HUES64 (cell line): ENCODE measurements around the gene NADSYN1.
"Not testable (repeated sequence)": the region's sequence is repeated elsewhere in the genome, so short reads cannot be mapped to it uniquely, and the experiment has no call there.

Experiments
- H3K27ac ChIP-seq: 2 replicates; pipeline ENCODE4 v1.7.0; 2013; ENCODE audit warnings: low read depth, low read length, inconsistent platforms
- H3K27me3 ChIP-seq: 2 replicates; pipeline ENCODE4 v1.6.1; 2013; ENCODE audit warnings: mild to moderate bottlenecking, low read length; ENCODE audit not compliant: insufficient read depth
- H3K36me3 ChIP-seq: 2 replicates; pipeline ENCODE4 v1.6.1; 2013; ENCODE audit warnings: mild to moderate bottlenecking, low read length; ENCODE audit not compliant: insufficient read depth
- H3K4me1 ChIP-seq: 2 replicates; pipeline ENCODE4 v1.6.1; 2013; ENCODE audit warnings: mild to moderate bottlenecking, low read length, moderate library complexity; ENCODE audit not compliant: insufficient read depth
- H3K4me3 ChIP-seq: 2 replicates; pipeline ENCODE4 v1.5.1; 2013; ENCODE audit warnings: mild to moderate bottlenecking, low read length, moderate library complexity
- H3K9ac ChIP-seq: 2 replicates; pipeline ENCODE4 v1.6.1; 2013; ENCODE audit warnings: mild to moderate bottlenecking, low read depth, low read length
- H3K9me3 ChIP-seq: 2 replicates; pipeline ENCODE4 v1.6.1; 2013; ENCODE audit warnings: low read depth, low read length; ENCODE audit not compliant: insufficient read depth
- WGBS: fragments of 150-250, 120-280 bp; methylation state at CpG from one replicate; pipeline ENCODE4 v1.1.7; 2013; ENCODE audit warnings: missing lambda C conversion rate; 5-methylcytosine and 5-hydroxymethylcytosine counted together

Gene NADSYN1

GRCh38 chr11:71422318-71422717, 30.7 kb upstream of the NADSYN1 start:
- H3K4me1 ChIP-seq, H3K27me3 ChIP-seq: not testable (repeated sequence)
- WGBS: 92% methylated on average over 1 of the region's 3 CpGs

GRCh38 chr11:71423181-71423790, 29.7 kb upstream of the NADSYN1 start:
- WGBS: 90% methylated on average over 4 of the region's 7 CpGs
- Histone ChIP-seq H3K4me3 (no peak overlapping the region), H3K9ac (no peak overlapping the region), H3K27me3 (no peaks in the 10 kb centered on the region), H3K36me3 (no peaks in the 10 kb centered on the region), H3K9me3 (no peaks in the 10 kb centered on the region), H3K4me1 (no peaks in the 10 kb centered on the region), H3K27ac (no peak overlapping the region)

More at GRCh38 chr11:71422318-71422717, 30.7 kb upstream of the NADSYN1 start:
- not testable (repeated sequence) for H3K4me3 ChIP-seq, H3K9me3 ChIP-seq, H3K9ac ChIP-seq, H3K27ac ChIP-seq, H3K36me3 ChIP-seq

GRCh38 chr11:71425409-71425808, 27.6 kb upstream of the NADSYN1 start:
- 84% methylated on average over 2 of the region's 2 CpGs for WGBS
- H3K27me3 ChIP-seq: no peaks in the 10 kb centered on the region
- H3K36me3 ChIP-seq: no peaks in the 10 kb centered on the region
- H3K9ac ChIP-seq: no peak overlapping the region
- H3K4me1 ChIP-seq: no peaks in the 10 kb centered on the region
- H3K27ac ChIP-seq: no peak overlapping the region
- H3K9me3 ChIP-seq: no peaks in the 10 kb centered on the region
- no peak overlapping the region for H3K4me3 ChIP-seq

- no peaks in the 10 kb centered on the region for H3K36me3 ChIP-seq
- 90% methylated on average over 4 of the region's 4 CpGs for WGBS
- H3K27me3 ChIP-seq: no peaks in the 10 kb centered on the region
- H3K4me3 ChIP-seq: no peak overlapping the region
- no peaks in the 10 kb centered on the region for H3K4me1 ChIP-seq
- no peaks in the 10 kb centered on the region for H3K9me3 ChIP-seq
- no peak overlapping the region for H3K27ac ChIP-seq
- no peak overlapping the region for H3K9ac ChIP-seq
Observed at GRCh38 chr11:71425860-71426259, 27.1 kb upstream of the NADSYN1 start.

- Histone ChIP-seq H3K36me3 (no peaks in the 10 kb centered on the region), H3K27me3 (no peaks in the 10 kb centered on the region), H3K9me3 (no peaks in the 10 kb centered on the region), H3K4me1 (no peaks in the 10 kb centered on the region), H3K4me3 (no peak overlapping the region), H3K27ac (no peak overlapping the region), H3K9ac (no peak overlapping the region)
- 95% methylated on average over 3 of the region's 3 CpGs for WGBS
Observed at GRCh38 chr11:71426413-71426812, 26.6 kb upstream of the NADSYN1 start.

- Histone ChIP-seq H3K4me1 (no peaks in the 10 kb centered on the region), H3K27me3 (no peaks in the 10 kb centered on the region), H3K9ac (no peak overlapping the region), H3K9me3 (no peaks in the 10 kb centered on the region), H3K36me3 (no peaks in the 10 kb centered on the region), H3K4me3 (no peak overlapping the region), H3K27ac (no peak overlapping the region)
- WGBS: 86% methylated on average over 7 of the region's 7 CpGs
Observed at GRCh38 chr11:71428861-71429435, 24.1 kb upstream of the NADSYN1 start.

GRCh38 chr11:71429701-71430100, 23.3 kb upstream of the NADSYN1 start:
- H3K4me3 ChIP-seq: no peak overlapping the region
- H3K36me3 ChIP-seq: peaks cover 5% of the 10 kb centered on the region
- H3K27ac ChIP-seq: no peak overlapping the region
- 96% methylated on average over 6 of the region's 6 CpGs for WGBS
- H3K4me1 ChIP-seq: no peaks in the 10 kb centered on the region
- no peaks in the 10 kb centered on the region for H3K9me3 ChIP-seq
- H3K27me3 ChIP-seq: no peaks in the 10 kb centered on the region
- no peak overlapping the region for H3K9ac ChIP-seq

- Histone ChIP-seq H3K27me3 (no peaks in the 10 kb centered on the region), H3K4me1 (no peaks in the 10 kb centered on the region), H3K27ac (no peak overlapping the region), H3K4me3 (no peak overlapping the region), H3K9me3 (no peaks in the 10 kb centered on the region), H3K9ac (no peak overlapping the region), H3K36me3 (peaks cover 10% of the 10 kb centered on the region)
- 90% methylated on average over 9 of the region's 9 CpGs for WGBS
Observed at GRCh38 chr11:71430166-71430565, 22.8 kb upstream of the NADSYN1 start.

- 74% methylated on average over 7 of the region's 7 CpGs for WGBS
- no peaks in the 10 kb centered on the region for H3K9me3 ChIP-seq
Observed at GRCh38 chr11:71431271-71431670, 21.7 kb upstream of the NADSYN1 start.

GRCh38 chr11:71432761-71433647, 20.0 kb upstream of the NADSYN1 start:
- H3K9me3 ChIP-seq: no peaks in the 10 kb centered on the region
- peaks cover 38% of the 10 kb centered on the region for H3K36me3 ChIP-seq
- no peaks in the 10 kb centered on the region for H3K27me3 ChIP-seq
- H3K27ac ChIP-seq: no peak overlapping the region
- WGBS: 94% methylated on average over 7 of the region's 7 CpGs
- H3K9ac ChIP-seq: no peak overlapping the region
- no peaks in the 10 kb centered on the region for H3K4me1 ChIP-seq
- no peak overlapping the region for H3K4me3 ChIP-seq

More at GRCh38 chr11:71431271-71431670, 21.7 kb upstream of the NADSYN1 start:
- Histone ChIP-seq H3K27me3 (no peaks in the 10 kb centered on the region), H3K4me1 (no peaks in the 10 kb centered on the region), H3K4me3 (no peak overlapping the region), H3K27ac (no peak overlapping the region), H3K9ac (no peak overlapping the region), H3K36me3 (peaks cover 21% of the 10 kb centered on the region)

GRCh38 chr11:71433648-71434450, 19.2 kb upstream of the NADSYN1 start:
- Histone ChIP-seq H3K9ac (no peak overlapping the region), H3K27ac (no peak overlapping the region), H3K4me3 (no peak overlapping the region), H3K27me3 (no peaks in the 10 kb centered on the region), H3K36me3 (peaks cover 46% of the 10 kb centered on the region), H3K4me1 (no peaks in the 10 kb centered on the region), H3K9me3 (no peaks in the 10 kb centered on the region)
- 92% methylated on average over 19 of the region's 19 CpGs for WGBS
